Right atrium auricular region (tissue), 2 donors: ENCODE results near the gene RNF113A. TPM values are rescaled to one million over a fixed set of nuclear protein-coding genes. Genes with fewer than 3 reads are reported as not detected.

Source experiments
- DNase-seq: peaks from one replicate; pipeline ENCODE4 v3.0.0-alpha.2; 2019; ENCODE audit warnings: low spot score
- H3K27ac ChIP-seq, 2 donors: fragments of 200-600 bp; sonication (generic); 1 replicate in 1 of 2; 2 replicates in 1 of 2; pipeline ENCODE4 v1.5.1; 2016 to 2019
- H3K27me3 ChIP-seq, 2 donors: fragments of 200-600 bp; sonication (generic); one replicate each; pipeline versions ENCODE4 v1.5.1 to v1.6.0; 2017 to 2019
- H3K36me3 ChIP-seq: fragments of 200-600 bp; sonication (generic); one replicate; pipeline ENCODE4 v1.5.1; 2016
- H3K4me1 ChIP-seq, 2 donors: fragments of 200-600 bp; sonication (generic); one replicate each; pipeline versions ENCODE4 v1.5.1 to v1.6.0; 2017 to 2019
- H3K4me3 ChIP-seq, 2 donors: fragments of 200-600 bp; sonication (generic); 1 replicate in 1 of 2; 2 replicates in 1 of 2; pipeline ENCODE4 v1.5.1; 2017 to 2019; ENCODE audit warnings: mild to moderate bottlenecking in 1 of 2, moderate library complexity in 1 of 2
- H3K9me3 ChIP-seq, 2 donors: fragments of 200-600 bp; sonication (generic); one replicate each; pipeline ENCODE4 v1.5.1; 2019
- CTCF ChIP-seq, 2 donors: fragments of 200-600 bp; sonication (generic); IDR thresholded peaks; one replicate each; pipeline ENCODE4 v1.5.1; 2019; ENCODE audit warnings: antibody characterized with exemption in 2 of 2
- total RNA-seq, 2 donors: library from RNA; depleted of rRNA; stranded (reverse); fragments of >200 nt; gene quantifications; one replicate each; pipeline ENCODE4 v1.1.0, GENCODE V29; 2016

Gene RNF113A
- 10 to 100 TPM in 1 of 2 donors, 1 to 10 TPM in 1; 9.8 to 10.6 TPM for total RNA-seq

- peaks cover 0 to 7% of the 10 kb centered on the region in 2 donors for H3K4me1 ChIP-seq
- no peak for TF ChIP-seq CTCF (IDR thresholded peaks at IDR 0.05)
- peak within 1 kb of the TSS; percentile 87 to 88 for H3K27ac ChIP-seq
- H3K27me3 ChIP-seq, result no peaks in the 10 kb centered on the region
- no peaks in the 10 kb centered on the region for H3K9me3 ChIP-seq
- peak within 1 kb of the TSS; percentile 49 to 59 for H3K4me3 ChIP-seq
- peak; percentile 85 for DNase-seq
- peaks cover 6% of the 10 kb centered on the region for H3K36me3 ChIP-seq
Measured at GRCh38 chrX:119871599-119872395, at the start of gene RNF113A, which contains the start of gene NDUFA1. RNF113A (minus strand) TSS chrX:119871733; CDS start chrX:119871613, 120 bp downstream. NDUFA1 (plus strand) TSS chrX:119871832; CDS start chrX:119871912, 80 bp downstream.

GRCh38 chrX:119919835-119920585 lies 48.5 kb upstream of the RNF113A start:
- TF ChIP-seq CTCF (IDR thresholded peaks at IDR 0.05), result no peak
- Histone ChIP-seq H3K36me3 (peaks cover 10% of the 10 kb centered on the region), H3K27ac (no peak overlapping the region), H3K4me3 (no peak overlapping the region), H3K9me3 (no peaks in the 10 kb centered on the region), H3K27me3 (no peaks in the 10 kb centered on the region), H3K4me1 (no peaks in the 10 kb centered on the region)
- no peak for DNase-seq

- no peaks in the 10 kb centered on the region for H3K4me1 ChIP-seq
- H3K9me3 ChIP-seq, result no peaks in the 10 kb centered on the region
- no peaks in the 10 kb centered on the region for H3K27me3 ChIP-seq
- DNase-seq, result no peak
- no peaks in the 10 kb centered on the region for H3K36me3 ChIP-seq
- H3K4me3 ChIP-seq, result no peak overlapping the region
- TF ChIP-seq CTCF (IDR thresholded peaks at IDR 0.05), result no peak
- H3K27ac ChIP-seq, result no peak overlapping the region
Measured at GRCh38 chrX:119917877-119918276, 46.3 kb upstream of the RNF113A start.

GRCh38 chrX:119916310-119916709 lies 44.8 kb upstream of the RNF113A start:
- Histone ChIP-seq H3K36me3 (no peaks in the 10 kb centered on the region), H3K4me1 (no peaks in the 10 kb centered on the region), H3K27me3 (no peaks in the 10 kb centered on the region), H3K4me3 (no peak overlapping the region), H3K9me3 (no peaks in the 10 kb centered on the region), H3K27ac (no peak overlapping the region)
- TF ChIP-seq CTCF (IDR thresholded peaks at IDR 0.05), result no peak
- DNase-seq, result no peak

- DNase-seq, result no peak
- Histone ChIP-seq H3K9me3 (no peaks in the 10 kb centered on the region), H3K4me3 (no peak overlapping the region), H3K27ac (no peak overlapping the region), H3K4me1 (no peaks in the 10 kb centered on the region), H3K36me3 (no peaks in the 10 kb centered on the region), H3K27me3 (no peaks in the 10 kb centered on the region)
- no peak for TF ChIP-seq CTCF (IDR thresholded peaks at IDR 0.05)
Measured at GRCh38 chrX:119900976-119901375, 29.4 kb upstream of the RNF113A start.
